HG03139 (cell line): ENCODE results near the gene SHISAL1.
"Not testable (repeated sequence)": the region's sequence is repeated elsewhere in the genome, so short reads cannot be mapped to it uniquely, and the experiment has no call there.

Experiments
- ATAC-seq: cut with Tn5 transposase; IDR thresholded peaks from one replicate; pipeline ENCODE4 v1.9.1; 2021; ENCODE audit not compliant: unreplicated experiment

The SHISAL1 gene

GRCh38 chr22:44305455-44305854 lies 7.3 kb downstream of the SHISAL1 start:
- ATAC-seq = no peak

- no peak for ATAC-seq
These were observed 7.8 kb downstream of the SHISAL1 start for GRCh38 chr22:44304911-44305310.

GRCh38 chr22:44304354-44304753 lies 8.4 kb downstream of the SHISAL1 start:
- ATAC-seq = no peak

- ATAC-seq = not testable (repeated sequence)
These were observed 10.4 kb downstream of the SHISAL1 start for GRCh38 chr22:44302363-44302762.

- no peak for ATAC-seq
These were observed 11.7 kb downstream of the SHISAL1 start for GRCh38 chr22:44301039-44301438.

- ATAC-seq = no peak
These were observed 13.6 kb downstream of the SHISAL1 start for GRCh38 chr22:44299124-44299523.

- ATAC-seq = no peak
These were observed 14.2 kb downstream of the SHISAL1 start for GRCh38 chr22:44298406-44299091.

GRCh38 chr22:44297470-44298061 lies 15.2 kb downstream of the SHISAL1 start:
- no peak for ATAC-seq

GRCh38 chr22:44295406-44295805 lies 17.3 kb downstream of the SHISAL1 start:
- no peak for ATAC-seq

- no peak for ATAC-seq
These were observed 18.9 kb downstream of the SHISAL1 start for GRCh38 chr22:44293876-44294275.

GRCh38 chr22:44293034-44293433 lies 19.7 kb downstream of the SHISAL1 start:
- no peak for ATAC-seq

GRCh38 chr22:44292521-44292920 lies 20.2 kb downstream of the SHISAL1 start:
- no peak for ATAC-seq

- no peak for ATAC-seq
These were observed 20.9 kb downstream of the SHISAL1 start for GRCh38 chr22:44291674-44292360.

- ATAC-seq = no peak
These were observed 21.5 kb downstream of the SHISAL1 start for GRCh38 chr22:44291265-44291664.

GRCh38 chr22:44289414-44290171 lies 23.2 kb downstream of the SHISAL1 start:
- no peak for ATAC-seq

- ATAC-seq = no peak
These were observed 23.8 kb downstream of the SHISAL1 start for GRCh38 chr22:44288913-44289312.

- ATAC-seq = no peak
These were observed 25.0 kb downstream of the SHISAL1 start for GRCh38 chr22:44287741-44288140.

GRCh38 chr22:44287121-44287693 lies 25.5 kb downstream of the SHISAL1 start:
- no peak for ATAC-seq

GRCh38 chr22:44286646-44287045 lies 26.1 kb downstream of the SHISAL1 start:
- ATAC-seq = no peak

GRCh38 chr22:44284711-44285110 lies 28.0 kb downstream of the SHISAL1 start:
- no peak for ATAC-seq
